Measurements from ENCODE around the gene DDX54. TPM values are rescaled to one million over a fixed set of nuclear protein-coding genes. Genes with fewer than 3 reads are reported as not detected.

The DDX54 gene
- total RNA-seq, 1 donor: 33.7 TPM

- peak overlapping the region; percentile 92 for H3K4me3 ChIP-seq (ENCODE audit: low read depth, low read length)
- no peak for DNase-seq (ENCODE audit: low read depth)
- no peak for TF ChIP-seq CTCF (IDR thresholded peaks at IDR 0.05; ENCODE audit: insufficient read depth, low read depth, low read length)
Measured at GRCh38 chr12:113186666-113187325, 1.5 kb upstream of the DDX54 start.

GRCh38 chr12:113186033-113186365 is 721 bp upstream of the DDX54 start:
- no peak for TF ChIP-seq CTCF (IDR thresholded peaks at IDR 0.05; ENCODE audit: insufficient read depth, low read depth, low read length)
- peak; percentile 42 for DNase-seq (ENCODE audit: low read depth)
- H3K4me3 ChIP-seq (ENCODE audit: low read depth, low read length): peak overlapping the region; percentile 92

GRCh38 chr12:113184900-113185179 is 438 bp downstream of the DDX54 start:
- peak overlapping the region; percentile 92 for H3K4me3 ChIP-seq (ENCODE audit: low read depth, low read length)
- peak; percentile 91 for DNase-seq (ENCODE audit: low read depth)
- TF ChIP-seq CTCF (IDR thresholded peaks at IDR 0.05; ENCODE audit: insufficient read depth, low read depth, low read length): no peak

- no peak for TF ChIP-seq CTCF (IDR thresholded peaks at IDR 0.05; ENCODE audit: insufficient read depth, low read depth, low read length)
- no peak for DNase-seq (ENCODE audit: low read depth)
- peak overlapping the region; percentile 92 for H3K4me3 ChIP-seq (ENCODE audit: low read depth, low read length)
Measured at GRCh38 chr12:113184098-113184899, 979 bp downstream of the DDX54 start.

GRCh38 chr12:113183030-113183589 is 2.2 kb downstream of the DDX54 start:
- DNase-seq (ENCODE audit: low read depth): no peak
- TF ChIP-seq CTCF (IDR thresholded peaks at IDR 0.05; ENCODE audit: insufficient read depth, low read depth, low read length): no peak

GRCh38 chr12:113181975-113182374 is 3.3 kb downstream of the DDX54 start:
- H3K4me3 ChIP-seq (ENCODE audit: low read depth, low read length): no peak overlapping the region
- no peak for DNase-seq (ENCODE audit: low read depth)
- no peak for TF ChIP-seq CTCF (IDR thresholded peaks at IDR 0.05; ENCODE audit: insufficient read depth, low read depth, low read length)

More at GRCh38 chr12:113183030-113183589, 2.2 kb downstream of the DDX54 start:
- H3K4me3 ChIP-seq (ENCODE audit: low read depth, low read length): no peak overlapping the region

Data from fibroblast of villous mesenchyme (primary cell).